A673 (cell line): ENCODE results near the gene TMEM164. TPM values are rescaled to one million over a fixed set of nuclear protein-coding genes. Genes with fewer than 3 reads are reported as not detected.

Source experiments
- BruUV-seq: library from RNA; stranded (reverse); fragments of 400-500 nt; replicated peaks from 2 replicates; lab custom pipeline; 2021; lab: Mats Ljungman, UMichigan
- CTCF ChIA-PET: fragments of 300-600 bp; sonication (Branson Sonifier 250); formaldehyde crosslinking; loops from one replicate; lab custom pipeline; 2022; ENCODE audit warnings: antibody characterized with exemption; lab: Charles Lee
- POLR2A ChIA-PET: fragments of 300-600 bp; sonication (Branson Sonifier 250); formaldehyde crosslinking; loops from one replicate; lab custom pipeline; 2022; ENCODE audit warnings: antibody characterized with exemption; ENCODE audit not compliant: low non-redundant PET; lab: Charles Lee
- DNase-seq: peaks from one replicate; pipeline ENCODE4 v3.0.0-alpha.2; 2015; ENCODE audit warnings: low spot score
- H3K27ac ChIP-seq: fragments of 200-600 bp; sonication (generic); 2 replicates; pipeline ENCODE4 v1.5.1; 2016; ENCODE audit warnings: mixed run types, low read depth, mild to moderate bottlenecking, mixed read lengths, antibody characterized with exemption, low read length; ENCODE audit not compliant: poor library complexity, severe bottlenecking
- H3K27me3 ChIP-seq: fragments of 200-600 bp; sonication (generic); replicated peaks from 2 replicates; pipeline ENCODE4 v1.6.1; 2017; ENCODE audit warnings: mixed run types, low read depth, mild to moderate bottlenecking, mixed read lengths, antibody characterized with exemption, low read length; ENCODE audit not compliant: insufficient read depth, poor library complexity
- H3K36me3 ChIP-seq: fragments of 200-600 bp; sonication (generic); 2 replicates; pipeline ENCODE4 v1.6.1; 2016; ENCODE audit warnings: mixed run types, mild to moderate bottlenecking, mixed read lengths, antibody characterized with exemption, low read length; ENCODE audit not compliant: insufficient read depth, poor library complexity, severe bottlenecking
- H3K4me1 ChIP-seq: fragments of 200-600 bp; sonication (generic); 2 replicates; pipeline ENCODE4 v1.6.1; 2017; ENCODE audit warnings: mixed run types, mild to moderate bottlenecking, mixed read lengths, antibody characterized with exemption, low read length; ENCODE audit not compliant: insufficient read depth, poor library complexity, severe bottlenecking
- H3K4me3 ChIP-seq: fragments of 200-600 bp; sonication (generic); 2 replicates; pipeline ENCODE4 v1.5.1; 2016; ENCODE audit warnings: low read depth, mixed run types, mild to moderate bottlenecking, mixed read lengths, low read length; ENCODE audit not compliant: poor library complexity, severe bottlenecking
- H3K9me3 ChIP-seq: fragments of 200-600 bp; sonication (generic); 2 replicates; pipeline ENCODE4 v1.6.1; 2016; ENCODE audit warnings: mixed run types, low read depth, mild to moderate bottlenecking, mixed read lengths, antibody characterized with exemption, low read length; ENCODE audit not compliant: poor library complexity, severe bottlenecking
- CTCF ChIP-seq: fragments of 300-800, 200-600 bp; sonication (generic); conservative IDR thresholded peaks from 2 replicates; pipeline ENCODE4 v1.5.1; 2017; ENCODE audit warnings: low read depth, mild to moderate bottlenecking, antibody characterized with exemption, low read length, moderate library complexity, mixed read lengths
- EZH2 ChIP-seq: fragments of 200-600 bp; sonication (generic); IDR thresholded peaks from 2 replicates; pipeline ENCODE4 v1.6.1; 2017; ENCODE audit warnings: borderline replicate concordance, low read depth, mild to moderate bottlenecking, mixed read lengths, antibody characterized with exemption, low read length; ENCODE audit not compliant: poor library complexity, severe bottlenecking
- intact Hi-C: fragments of 100-400 bp; cut with micrococcal nuclease; formaldehyde crosslinking; loops from one replicate; pipeline ENCODE4 v1.10.0; 2022; ENCODE audit not compliant: unreplicated experiment
- total RNA-seq: library from RNA; stranded (reverse); gene quantifications from 2 replicates; pipeline ENCODE4 v1.2.3, GENCODE V29; 2021

The TMEM164 gene
- total RNA-seq, 1 experiment from 2014 or later = 26.5 TPM

GRCh38 chrX:110006821-110007375 is 4.0 kb downstream of the TMEM164 start:
- BruUV-seq = no TSS peak
- Histone ChIP-seq H3K9me3 (no peaks in the 10 kb centered on the region), H3K4me1 (peaks cover 2% of the 10 kb centered on the region), H3K27ac (no peak overlapping the region), H3K36me3 (no peaks in the 10 kb centered on the region), H3K4me3 (no peak overlapping the region), H3K27me3 (no peaks in the 10 kb centered on the region)
- intact Hi-C loops = no loop called here
- POLR2A ChIA-PET = no interaction called here
- TF ChIP-seq CTCF (no peak), EZH2 (no peak)
- DNase-seq = no peak
- CTCF ChIA-PET = no interaction called here

GRCh38 chrX:110008011-110008635 is 5.2 kb downstream of the TMEM164 start:
- no peak overlapping the region for H3K4me3 ChIP-seq
- no peaks in the 10 kb centered on the region for H3K4me1 ChIP-seq
- CTCF ChIA-PET = no interaction called here
- POLR2A ChIA-PET = no interaction called here
- TF ChIP-seq CTCF = no peak
- no peak for TF ChIP-seq EZH2
- H3K36me3 ChIP-seq = no peaks in the 10 kb centered on the region
- H3K9me3 ChIP-seq = no peaks in the 10 kb centered on the region
- BruUV-seq = no TSS peak
- H3K27ac ChIP-seq = no peak overlapping the region
- no peaks in the 10 kb centered on the region for H3K27me3 ChIP-seq
- no peak for DNase-seq
- intact Hi-C loops = no loop called here

GRCh38 chrX:110012818-110013485 is 10.0 kb downstream of the TMEM164 start:
- no peak for DNase-seq
- Histone ChIP-seq H3K36me3 (no peaks in the 10 kb centered on the region), H3K27me3 (no peaks in the 10 kb centered on the region), H3K4me3 (no peak overlapping the region), H3K4me1 (no peaks in the 10 kb centered on the region), H3K27ac (no peak overlapping the region), H3K9me3 (no peaks in the 10 kb centered on the region)
- intact Hi-C loops = no loop called here
- CTCF ChIA-PET = no interaction called here
- POLR2A ChIA-PET = no interaction called here
- no TSS peak for BruUV-seq
- no peak for TF ChIP-seq EZH2
- no peak for TF ChIP-seq CTCF
